Measurements from ENCODE around the gene NRTN.
"Not testable (repeated sequence)": the region's sequence is repeated elsewhere in the genome, so short reads cannot be mapped to it uniquely, and the experiment has no call there.

NRTN gene

GRCh38 chr19:5774921-5775320 is 29.9 kb upstream of the NRTN start:
- DNase-seq (ENCODE audit: extremely low spot score), result no peak
- no peak for TF ChIP-seq CTCF (IDR thresholded peaks at IDR 0.05; ENCODE audit: control extremely low read depth, extremely low read depth, low read depth, missing control alignments)
- ChIA-PET POLR2A (no interaction called here), CTCF (interaction anchor here (1.0 to 1.5 kb wide), 3 partner anchors 29 to 116 kb away, joined by 3 to 4 read pairs (median 4); no protein-coding TSS in a partner anchor)

- TF ChIP-seq CTCF (IDR thresholded peaks at IDR 0.05; ENCODE audit: control extremely low read depth, extremely low read depth, low read depth, missing control alignments), result no peak
- DNase-seq (ENCODE audit: extremely low spot score), result no peak
- ChIA-PET CTCF (no interaction called here), POLR2A (no interaction called here)
Observed at GRCh38 chr19:5775668-5776309, 29.1 kb upstream of the NRTN start.

- POLR2A ChIA-PET, result no interaction called here
- no peak for DNase-seq (ENCODE audit: extremely low spot score)
- CTCF ChIA-PET, result no interaction called here
- no peak for TF ChIP-seq CTCF (IDR thresholded peaks at IDR 0.05; ENCODE audit: control extremely low read depth, extremely low read depth, low read depth, missing control alignments)
Observed at GRCh38 chr19:5778402-5778801, 26.5 kb upstream of the NRTN start.

GRCh38 chr19:5780916-5781315 is 24.0 kb upstream of the NRTN start:
- CTCF ChIA-PET, result interaction anchor here (1.0 to 1.4 kb wide), 3 partner anchors 23 to 94 kb away, joined by 3 to 6 read pairs (median 6); no protein-coding TSS in a partner anchor
- POLR2A ChIA-PET; DNase-seq (ENCODE audit: extremely low spot score): not testable (repeated sequence)

GRCh38 chr19:5782322-5782721 is 22.5 kb upstream of the NRTN start:
- TF ChIP-seq CTCF (IDR thresholded peaks at IDR 0.05; ENCODE audit: control extremely low read depth, extremely low read depth, low read depth, missing control alignments), result no peak
- DNase-seq (ENCODE audit: extremely low spot score), result no peak
- CTCF ChIA-PET, result interaction anchor here (1.4 kb wide), 1 partner anchor 22 kb away, joined by 6 read pairs; no protein-coding TSS in a partner anchor
- POLR2A ChIA-PET, result interaction anchor here (0.5 kb wide), 1 partner anchor 955 kb away, joined by 7 read pairs; no protein-coding TSS in a partner anchor

GRCh38 chr19:5782945-5783919 is 21.6 kb upstream of the NRTN start:
- POLR2A ChIA-PET, result interaction anchor here (0.5 kb wide), 1 partner anchor 956 kb away, joined by 7 read pairs; no protein-coding TSS in a partner anchor
- TF ChIP-seq CTCF (IDR thresholded peaks at IDR 0.05; ENCODE audit: control extremely low read depth, extremely low read depth, low read depth, missing control alignments), result no peak

More at GRCh38 chr19:5782945-5783919, 21.6 kb upstream of the NRTN start:
- CTCF ChIA-PET, result interaction anchor here (1.1 to 2.4 kb wide), 3 partner anchors 10 to 63 kb away, joined by 4 to 6 read pairs (median 5); partner anchors contain the start of genes CATSPERD, LONP1 and NRTN
- no peak for DNase-seq (ENCODE audit: extremely low spot score)

Measured in GM10248 (cell line).